ENCODE measurements around the gene AMPD1.

The AMPD1 gene

GRCh38 chr1:114715952-114716303 is 20.6 kb upstream of the AMPD1 start:
- Histone ChIP-seq H3K4me3 (ENCODE audit: insufficient read length, low read depth) (peak overlapping the region; percentile 98), H3K36me3 (ENCODE audit: insufficient read depth, insufficient read length, low read length) (peaks cover 92% of the 10 kb centered on the region), H3K9ac (ENCODE audit: insufficient read length, low read depth) (peak overlapping the region; percentile 96), H3K4me1 (ENCODE audit: insufficient read depth, insufficient read length) (no peaks in the 10 kb centered on the region), H3K27me3 (ENCODE audit: insufficient read depth, insufficient read length) (no peaks in the 10 kb centered on the region), H3K9me3 (ENCODE audit: insufficient read depth, low read length) (no peaks in the 10 kb centered on the region)
- no peak for DNase-seq (ENCODE audit: low read depth, low spot score)
- TF ChIP-seq ZNF274 (IDR thresholded peaks at IDR 0.05; ENCODE audit: low read depth, low read length) (no peak), SUZ12 (IDR thresholded peaks at IDR 0.05; ENCODE audit: extremely low read depth, insufficient read depth, insufficient read length) (no peak), YY1 (IDR thresholded peaks at IDR 0.05; ENCODE audit: insufficient read depth, insufficient read length) (no peak)

GRCh38 chr1:114712977-114713376 is 17.6 kb upstream of the AMPD1 start:
- Histone ChIP-seq H3K27me3 (ENCODE audit: insufficient read depth, insufficient read length) (no peaks in the 10 kb centered on the region), H3K36me3 (ENCODE audit: insufficient read depth, insufficient read length, low read length) (peaks cover 88% of the 10 kb centered on the region), H3K9ac (ENCODE audit: insufficient read length, low read depth) (no peak overlapping the region), H3K4me1 (ENCODE audit: insufficient read depth, insufficient read length) (no peaks in the 10 kb centered on the region), H3K4me3 (ENCODE audit: insufficient read length, low read depth) (no peak overlapping the region), H3K9me3 (ENCODE audit: insufficient read depth, low read length) (no peaks in the 10 kb centered on the region)
- TF ChIP-seq SUZ12 (IDR thresholded peaks at IDR 0.05; ENCODE audit: extremely low read depth, insufficient read depth, insufficient read length) (no peak), ZNF274 (IDR thresholded peaks at IDR 0.05; ENCODE audit: low read depth, low read length) (no peak), YY1 (IDR thresholded peaks at IDR 0.05; ENCODE audit: insufficient read depth, insufficient read length) (no peak)
- DNase-seq (ENCODE audit: low read depth, low spot score): no peak

- no peak for DNase-seq (ENCODE audit: low read depth, low spot score)
- no peak overlapping the region for H3K9ac ChIP-seq (ENCODE audit: insufficient read length, low read depth)
- peaks cover 93% of the 10 kb centered on the region for H3K36me3 ChIP-seq (ENCODE audit: insufficient read depth, insufficient read length, low read length)
- no peak overlapping the region for H3K4me3 ChIP-seq (ENCODE audit: insufficient read length, low read depth)
- H3K27me3 ChIP-seq (ENCODE audit: insufficient read depth, insufficient read length): no peaks in the 10 kb centered on the region
- no peaks in the 10 kb centered on the region for H3K4me1 ChIP-seq (ENCODE audit: insufficient read depth, insufficient read length)
- no peaks in the 10 kb centered on the region for H3K9me3 ChIP-seq (ENCODE audit: insufficient read depth, low read length)
- TF ChIP-seq ZNF274 (IDR thresholded peaks at IDR 0.05; ENCODE audit: low read depth, low read length) (no peak), YY1 (IDR thresholded peaks at IDR 0.05; ENCODE audit: insufficient read depth, insufficient read length) (no peak), SUZ12 (IDR thresholded peaks at IDR 0.05; ENCODE audit: extremely low read depth, insufficient read depth, insufficient read length) (no peak)
These were observed 15.0 kb upstream of the AMPD1 start for GRCh38 chr1:114710360-114710759.

DNA sequence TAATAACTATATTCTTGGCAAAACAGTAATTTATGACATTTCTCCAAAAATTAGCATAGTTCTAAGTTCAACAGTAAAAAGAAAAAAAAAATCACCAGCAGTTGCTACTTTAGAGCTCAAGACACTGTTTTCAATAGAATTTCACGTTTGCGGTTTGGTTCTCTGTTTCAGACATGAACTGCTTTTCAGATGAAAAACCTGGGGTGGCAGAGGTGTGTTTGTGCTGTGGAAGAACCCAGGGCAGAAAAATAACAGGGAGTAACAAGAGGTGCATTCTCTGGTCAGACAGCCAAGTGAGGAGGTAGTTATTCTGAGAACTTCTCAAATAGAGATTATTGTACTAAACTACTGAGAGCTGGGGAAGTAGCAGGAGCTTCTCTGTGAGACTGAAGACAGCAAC is 12.3 kb upstream of the AMPD1 start:
- Histone ChIP-seq H3K9ac (ENCODE audit: insufficient read length, low read depth) (no peak overlapping the region), H3K27me3 (ENCODE audit: insufficient read depth, insufficient read length) (no peaks in the 10 kb centered on the region), H3K4me3 (ENCODE audit: insufficient read length, low read depth) (no peak overlapping the region), H3K36me3 (ENCODE audit: insufficient read depth, insufficient read length, low read length) (peaks cover 76% of the 10 kb centered on the region), H3K4me1 (ENCODE audit: insufficient read depth, insufficient read length) (no peaks in the 10 kb centered on the region), H3K9me3 (ENCODE audit: insufficient read depth, low read length) (no peaks in the 10 kb centered on the region)
- TF ChIP-seq SUZ12 (IDR thresholded peaks at IDR 0.05; ENCODE audit: extremely low read depth, insufficient read depth, insufficient read length) (no peak), YY1 (IDR thresholded peaks at IDR 0.05; ENCODE audit: insufficient read depth, insufficient read length) (no peak), ZNF274 (IDR thresholded peaks at IDR 0.05; ENCODE audit: low read depth, low read length) (no peak)
- no peak for DNase-seq (ENCODE audit: low read depth, low spot score)

DNA sequence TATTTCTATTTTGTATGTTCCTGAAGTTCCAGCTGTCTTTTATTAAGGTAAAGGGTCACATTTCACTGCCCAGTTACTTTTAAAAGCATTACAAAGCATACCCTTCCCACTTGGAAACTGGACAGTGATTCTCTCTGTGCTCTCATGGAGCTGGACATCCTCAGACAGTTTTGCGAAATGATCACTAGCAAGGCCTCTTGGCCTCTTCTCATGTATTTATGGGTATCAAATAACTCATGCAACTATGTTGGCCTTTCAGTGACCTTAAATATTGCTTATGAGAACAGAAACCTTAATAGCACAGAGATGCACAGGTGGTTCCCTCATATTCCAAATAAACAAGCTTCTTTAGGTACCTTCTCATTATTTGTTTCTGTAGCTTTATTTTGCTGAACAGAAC is 7.9 kb upstream of the AMPD1 start:
- TF ChIP-seq YY1 (IDR thresholded peaks at IDR 0.05; ENCODE audit: insufficient read depth, insufficient read length) (no peak), ZNF274 (IDR thresholded peaks at IDR 0.05; ENCODE audit: low read depth, low read length) (no peak), SUZ12 (IDR thresholded peaks at IDR 0.05; ENCODE audit: extremely low read depth, insufficient read depth, insufficient read length) (no peak)
- no peak overlapping the region for H3K9ac ChIP-seq (ENCODE audit: insufficient read length, low read depth)

DNA sequence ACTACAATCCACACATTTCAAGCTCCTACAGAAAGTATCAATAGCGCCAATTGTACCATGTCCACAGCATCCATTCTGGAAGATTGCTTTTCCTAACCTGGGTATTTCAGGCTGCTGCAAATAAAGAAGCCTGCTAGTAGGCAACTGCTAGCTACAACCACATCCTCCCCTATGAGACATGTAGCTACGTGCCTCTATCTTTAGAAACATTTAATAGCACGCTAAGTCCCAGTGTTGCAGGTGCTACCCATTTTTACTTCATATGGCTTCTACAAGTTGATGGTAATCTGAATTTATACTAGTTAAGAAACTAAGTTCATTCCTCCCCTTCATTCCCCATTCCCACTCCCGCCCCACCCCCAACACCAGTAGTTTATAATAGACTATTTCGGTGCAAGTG is 7.4 kb upstream of the AMPD1 start:
- Histone ChIP-seq H3K9me3 (ENCODE audit: insufficient read depth, low read length) (no peaks in the 10 kb centered on the region), H3K27me3 (ENCODE audit: insufficient read depth, insufficient read length) (no peaks in the 10 kb centered on the region), H3K9ac (ENCODE audit: insufficient read length, low read depth) (no peak overlapping the region), H3K4me1 (ENCODE audit: insufficient read depth, insufficient read length) (no peaks in the 10 kb centered on the region), H3K4me3 (ENCODE audit: insufficient read length, low read depth) (no peak overlapping the region), H3K36me3 (ENCODE audit: insufficient read depth, insufficient read length, low read length) (peaks cover 32% of the 10 kb centered on the region)
- no peak for TF ChIP-seq YY1 (IDR thresholded peaks at IDR 0.05; ENCODE audit: insufficient read depth, insufficient read length)
- TF ChIP-seq SUZ12 (IDR thresholded peaks at IDR 0.05; ENCODE audit: extremely low read depth, insufficient read depth, insufficient read length): no peak
- TF ChIP-seq ZNF274 (IDR thresholded peaks at IDR 0.05; ENCODE audit: low read depth, low read length): no peak
- DNase-seq (ENCODE audit: low read depth, low spot score): no peak

More for the DNA sequence above, 7.9 kb upstream of the AMPD1 start:
- H3K27me3 ChIP-seq (ENCODE audit: insufficient read depth, insufficient read length): no peaks in the 10 kb centered on the region
- H3K4me1 ChIP-seq (ENCODE audit: insufficient read depth, insufficient read length): no peaks in the 10 kb centered on the region
- DNase-seq (ENCODE audit: low read depth, low spot score): no peak
- no peak overlapping the region for H3K4me3 ChIP-seq (ENCODE audit: insufficient read length, low read depth)
- peaks cover 37% of the 10 kb centered on the region for H3K36me3 ChIP-seq (ENCODE audit: insufficient read depth, insufficient read length, low read length)
- no peaks in the 10 kb centered on the region for H3K9me3 ChIP-seq (ENCODE audit: insufficient read depth, low read length)

DNA sequence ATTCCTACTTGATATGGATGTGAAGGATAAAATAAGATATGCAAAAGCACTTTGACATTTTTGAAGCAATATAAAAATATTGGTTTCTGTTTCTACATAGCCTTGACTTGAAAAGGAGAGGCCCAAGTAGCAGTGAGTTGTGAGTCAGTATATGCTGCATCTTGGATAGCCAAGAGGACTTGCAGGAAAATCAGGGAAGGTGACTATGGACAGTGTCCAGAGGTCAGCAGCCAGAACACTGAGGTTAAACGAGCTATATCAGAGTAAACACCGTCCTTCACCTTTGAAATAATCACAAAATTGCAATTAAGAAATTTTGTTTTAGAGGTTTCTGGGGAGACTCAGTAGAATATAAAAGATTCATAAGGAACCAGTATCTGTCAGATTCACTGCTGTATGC is 6.6 kb upstream of the AMPD1 start:
- Histone ChIP-seq H3K9ac (ENCODE audit: insufficient read length, low read depth) (no peak overlapping the region), H3K4me3 (ENCODE audit: insufficient read length, low read depth) (no peak overlapping the region), H3K9me3 (ENCODE audit: insufficient read depth, low read length) (no peaks in the 10 kb centered on the region), H3K36me3 (ENCODE audit: insufficient read depth, insufficient read length, low read length) (peaks cover 24% of the 10 kb centered on the region), H3K27me3 (ENCODE audit: insufficient read depth, insufficient read length) (no peaks in the 10 kb centered on the region), H3K4me1 (ENCODE audit: insufficient read depth, insufficient read length) (no peaks in the 10 kb centered on the region)
- TF ChIP-seq ZNF274 (IDR thresholded peaks at IDR 0.05; ENCODE audit: low read depth, low read length) (no peak), YY1 (IDR thresholded peaks at IDR 0.05; ENCODE audit: insufficient read depth, insufficient read length) (no peak), SUZ12 (IDR thresholded peaks at IDR 0.05; ENCODE audit: extremely low read depth, insufficient read depth, insufficient read length) (no peak)
- no peak for DNase-seq (ENCODE audit: low read depth, low spot score)

Measured in NT2/D1 (cell line).